Measurements from ENCODE around the gene PGGHG. TPM values are rescaled to one million over a fixed set of nuclear protein-coding genes. Genes with fewer than 3 reads are reported as not detected.
"Not testable (repeated sequence)": the region's sequence is repeated elsewhere in the genome, so short reads cannot be mapped to it uniquely, and the experiment has no call there.

PGGHG gene
- total RNA-seq, 2 donors from 2014 or later = 248 to 484 TPM

DNA sequence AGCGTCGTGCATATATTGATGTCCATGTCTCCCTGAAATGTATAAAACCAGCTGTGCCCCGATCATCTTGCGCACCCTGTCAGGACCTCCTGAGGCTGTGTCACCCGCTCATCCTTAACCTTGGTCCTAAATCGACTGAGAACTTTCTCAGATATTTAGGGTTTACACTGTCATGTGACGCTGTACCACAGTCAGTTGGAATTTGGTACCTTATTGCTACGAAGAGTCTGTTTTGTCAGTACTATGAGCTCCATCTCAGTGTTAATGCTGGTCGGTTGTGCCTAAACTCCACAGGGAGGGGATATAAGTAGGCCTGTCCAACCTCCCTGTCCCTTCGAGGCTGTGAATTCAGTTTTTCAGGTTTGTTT lies 16.9 kb downstream of the PGGHG start:
- intact Hi-C loops (cut with DNase I) = no loop called here
- ATAC-seq (no peak), DNase-seq (no peak)
- 72 to 79% methylated on average over 10 of the region's 10 CpGs for WGBS, 2 donors
- Histone ChIP-seq H3K9me3 (no peaks in the 10 kb centered on the region), H3K27ac (peak overlapping the region in 1 of 4 donors; percentile 14), H3K36me3 (replicated peaks in 1 of 2; ENCODE audit: insufficient read depth in 1 of 2, low read depth in 2 of 2) (no peaks in the 10 kb centered on the region), H3K27me3 (no peaks in the 10 kb centered on the region), H3K4me3 (no peak overlapping the region), H3K4me1 (peaks cover 21% of the 10 kb centered on the region)
- TF ChIP-seq POLR2A (IDR thresholded peaks at IDR 0.05) = no peak
- TF ChIP-seq CTCF (IDR thresholded peaks at IDR 0.05) = no peak

DNA sequence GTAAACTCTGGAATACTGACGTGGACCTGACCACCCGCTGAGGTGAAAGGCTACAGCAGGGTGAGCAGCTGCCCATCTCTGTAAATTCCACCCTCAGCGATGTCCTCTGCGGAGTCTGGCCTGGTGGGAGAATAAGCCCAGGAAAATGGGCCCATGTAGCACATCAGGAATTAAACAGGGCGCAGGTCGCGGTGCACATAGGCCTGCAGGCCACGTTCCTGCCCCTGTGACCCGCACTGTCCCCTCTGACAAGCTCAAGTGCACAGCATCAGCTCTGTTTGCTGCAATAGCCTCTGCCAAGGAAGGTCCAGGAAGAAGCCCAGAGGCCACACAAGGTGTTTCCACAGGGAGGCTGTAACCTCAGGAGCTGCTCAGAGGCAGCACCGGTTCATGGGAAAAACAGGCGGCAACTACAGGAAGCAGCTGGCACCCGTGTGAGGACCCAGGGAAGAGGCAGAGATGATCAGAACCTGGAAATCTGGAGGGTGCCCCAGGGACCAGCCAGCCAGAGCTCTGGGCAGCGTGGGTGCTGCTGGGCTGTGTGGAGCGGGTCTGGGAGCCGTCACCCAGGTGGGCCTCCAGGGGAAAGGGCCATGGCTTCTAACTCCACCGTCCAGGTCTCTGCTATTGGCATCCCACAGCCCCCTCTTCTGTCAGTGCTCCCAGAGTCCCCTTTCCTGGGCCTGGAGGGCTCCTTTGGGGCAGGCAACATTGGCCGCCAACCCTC lies 17.9 kb downstream of the PGGHG start:
- intact Hi-C loops (cut with DNase I) = no loop called here
- ATAC-seq = no peak
- H3K27me3 ChIP-seq = no peaks in the 10 kb centered on the region
- 84 to 87% methylated on average over 15 to 17 of the region's 17 CpGs for WGBS, 2 donors
- no peaks in the 10 kb centered on the region for H3K36me3 ChIP-seq (replicated peaks in 1 of 2; ENCODE audit: insufficient read depth in 1 of 2, low read depth in 2 of 2)
- no peaks in the 10 kb centered on the region for H3K9me3 ChIP-seq
- peak overlapping the region in 3 of 4 donors; percentile 47 to 93 (median 72) for H3K27ac ChIP-seq
- H3K4me1 ChIP-seq = peaks cover 21% of the 10 kb centered on the region
- TF ChIP-seq CTCF (IDR thresholded peaks at IDR 0.05) (no peak), POLR2A (IDR thresholded peaks at IDR 0.05) (no peak)
- H3K4me3 ChIP-seq = no peak overlapping the region
- no peak for DNase-seq

DNA sequence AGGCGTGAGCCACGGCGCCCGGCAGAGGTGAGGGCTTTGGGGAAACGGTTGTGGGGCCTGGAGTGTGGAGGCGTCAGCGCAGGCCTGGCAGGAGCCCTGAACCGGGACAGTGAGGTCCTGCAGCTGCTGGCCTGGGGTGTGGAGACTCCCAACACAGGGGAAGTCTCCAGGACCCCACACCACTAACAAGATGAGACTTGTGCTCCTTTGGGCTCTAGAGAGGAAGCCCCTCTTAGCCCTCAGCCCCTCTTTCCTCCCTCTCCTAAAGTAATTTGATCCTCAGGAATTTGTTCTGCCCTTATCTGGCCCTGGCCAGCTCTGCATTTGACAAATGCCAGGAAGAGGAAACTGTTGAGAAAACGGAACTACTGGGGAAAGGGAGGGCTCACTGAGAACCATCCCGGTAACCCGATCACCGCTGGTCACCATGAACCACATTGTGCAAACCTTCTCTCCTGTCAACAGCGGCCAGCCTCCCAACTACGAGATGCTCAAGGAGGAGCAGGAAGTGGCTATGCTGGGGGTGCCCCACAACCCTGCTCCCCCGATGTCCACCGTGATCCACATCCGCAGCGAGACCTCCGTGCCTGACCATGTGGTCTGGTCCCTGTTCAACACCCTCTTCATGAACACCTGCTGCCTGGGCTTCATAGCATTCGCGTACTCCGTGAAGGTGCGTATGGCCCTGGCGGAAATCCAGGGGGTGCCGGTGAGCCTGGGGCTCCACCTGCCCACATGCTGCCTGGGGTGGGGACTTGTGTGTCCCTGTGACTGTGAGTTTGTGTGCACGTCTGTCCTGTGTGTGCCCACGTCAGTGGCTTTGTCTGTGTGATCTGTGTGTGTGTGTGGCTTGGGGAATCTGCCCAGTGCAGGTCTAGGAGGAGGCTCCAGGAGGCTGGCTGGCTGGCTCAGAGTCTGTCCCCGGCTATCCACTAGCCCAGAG lies 19.1 kb downstream of the PGGHG start, which contains the start of gene IFITM2:
IFITM2 (plus strand) TSS at position 51 of the 943 bp plus-strand sequence; CDS start at position 428, 377 bp downstream.
- H3K9me3 ChIP-seq; H3K36me3 ChIP-seq (replicated peaks in 1 of 2; ENCODE audit: insufficient read depth in 1 of 2, low read depth in 2 of 2); H3K4me3 ChIP-seq; H3K27me3 ChIP-seq; intact Hi-C loops (cut with DNase I): not testable (repeated sequence)
- Histone ChIP-seq H3K27ac (peak within 1 kb of the TSS; percentile 47 to 93 (median 74)), H3K4me1 (peaks cover 21% of the 10 kb centered on the region)
- peak; percentile 48 to 83 (median 62) for DNase-seq
- WGBS, 2 donors = 18 to 23% methylated on average over 9 to 27 of the region's 28 CpGs
- peak; percentile 7 to 79 (median 69) for TF ChIP-seq POLR2A (IDR thresholded peaks at IDR 0.05)
- peak; percentile 59 for ATAC-seq

GRCh38 chr11:308740-309665 lies 20.1 kb downstream of the PGGHG start:
- ATAC-seq; intact Hi-C loops (cut with DNase I): not testable (repeated sequence)
- 61 to 63% methylated on average over 24 of the region's 24 CpGs for WGBS, 2 donors

DNA sequence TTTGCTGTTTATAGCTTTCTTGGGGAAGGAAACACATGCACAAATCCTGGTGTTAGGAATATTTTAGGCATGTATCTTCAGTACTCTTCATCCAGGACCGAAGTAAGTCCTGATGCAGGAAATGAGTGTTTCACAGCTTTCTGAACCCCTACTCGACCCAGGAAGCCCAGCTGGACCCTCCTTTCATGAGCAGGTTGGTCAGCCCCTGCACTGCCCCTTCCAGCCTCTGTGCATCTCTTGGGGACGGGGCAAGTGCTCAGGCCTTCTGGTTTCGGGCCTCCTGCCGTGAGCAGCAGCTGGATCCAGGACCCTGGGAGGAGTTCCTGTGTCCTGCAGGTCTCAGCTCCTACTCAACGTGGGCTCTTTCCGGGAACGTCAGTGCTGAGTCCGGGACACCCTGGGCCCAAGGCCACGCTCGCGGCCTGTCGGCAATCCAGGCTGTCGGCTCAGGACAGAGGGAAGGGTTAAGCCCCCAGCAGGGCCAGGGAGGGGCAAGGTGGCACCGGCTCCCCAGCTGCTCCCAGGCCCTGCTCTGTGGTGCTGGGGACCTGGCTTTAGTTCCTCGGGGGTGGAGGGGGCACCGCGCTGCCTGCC lies 21.1 kb downstream of the PGGHG start:
- DNase-seq; H3K27me3 ChIP-seq; H3K9me3 ChIP-seq; intact Hi-C loops (cut with DNase I); H3K4me3 ChIP-seq; H3K36me3 ChIP-seq (replicated peaks in 1 of 2; ENCODE audit: insufficient read depth in 1 of 2, low read depth in 2 of 2): not testable (repeated sequence)
- TF ChIP-seq POLR2A (IDR thresholded peaks at IDR 0.05) = peak in 2 of 3 donors; percentile 52 to 53
- H3K27ac ChIP-seq = peak overlapping the region; percentile 11 to 93 (median 69)
- WGBS, 2 donors = 12 to 18% methylated on average over 5 of the region's 18 CpGs
- peak; percentile 51 for ATAC-seq
- H3K4me1 ChIP-seq = peaks cover 20% of the 10 kb centered on the region

More at GRCh38 chr11:308740-309665, 20.1 kb downstream of the PGGHG start:
- DNase-seq; H3K4me3 ChIP-seq; H3K36me3 ChIP-seq (replicated peaks in 1 of 2; ENCODE audit: insufficient read depth in 1 of 2, low read depth in 2 of 2); H3K27me3 ChIP-seq; H3K9me3 ChIP-seq: not testable (repeated sequence)
- H3K4me1 ChIP-seq = peaks cover 21% of the 10 kb centered on the region
- peak overlapping the region in 3 of 4 donors; percentile 27 to 93 (median 76) for H3K27ac ChIP-seq

DNA sequence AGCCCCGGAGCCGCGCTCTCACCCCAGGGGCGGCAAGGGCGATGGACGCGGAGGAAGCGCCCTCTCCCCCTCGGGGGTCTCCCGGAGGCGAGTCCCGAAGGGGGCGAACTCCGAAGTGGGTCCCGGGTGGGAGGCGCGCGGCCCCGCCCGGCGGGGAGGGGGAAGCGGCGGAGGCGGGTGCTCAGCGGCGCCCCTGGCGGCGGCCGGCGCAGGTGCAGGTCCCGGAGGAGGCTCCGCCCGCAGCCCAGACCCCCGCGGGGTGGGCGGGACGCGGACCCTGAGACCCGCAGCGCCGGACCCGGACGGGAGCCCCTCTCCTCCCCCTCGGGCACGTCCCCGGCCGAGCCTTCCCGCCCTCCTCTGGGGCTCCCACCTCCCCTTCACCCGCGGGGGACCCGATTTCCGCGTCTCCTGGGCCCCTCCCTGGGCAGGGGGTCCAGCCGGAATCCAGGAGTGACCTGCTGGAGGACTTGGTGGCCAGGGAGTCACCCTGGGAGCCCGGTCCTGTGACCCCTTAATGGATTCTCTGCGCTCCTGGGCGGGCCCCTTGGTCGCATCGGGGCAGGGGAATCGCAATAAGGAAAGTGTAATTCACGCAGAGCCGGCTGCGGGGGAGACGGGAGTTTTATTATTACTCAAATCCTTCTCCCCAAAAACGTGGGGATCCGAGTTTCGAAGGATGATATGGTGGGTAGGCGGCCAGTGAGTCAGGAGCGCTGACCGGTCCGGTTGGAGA lies 22.3 kb downstream of the PGGHG start:
- Histone ChIP-seq H3K4me1 (peaks cover 25% of the 10 kb centered on the region), H3K27ac (peak overlapping the region in 1 of 4 donors; percentile 38)
- H3K4me3 ChIP-seq; DNase-seq; H3K9me3 ChIP-seq; H3K27me3 ChIP-seq; intact Hi-C loops (cut with DNase I); H3K36me3 ChIP-seq (replicated peaks in 1 of 2; ENCODE audit: insufficient read depth in 1 of 2, low read depth in 2 of 2): not testable (repeated sequence)
- peak; percentile 72 for ATAC-seq
- WGBS, 2 donors = 14% methylated on average over 6 of the region's 71 CpGs; no CpG with 5 or more reads in 1 of the 2 donors

All from body of pancreas (tissue), 4 donors.